GM18909 (cell line): ENCODE results near the gene CALM1.

ENCODE experiments used
- ATAC-seq: cut with Tn5 transposase; IDR thresholded peaks from one replicate; pipeline ENCODE4 v1.9.1; 2021; ENCODE audit warnings: mild to moderate bottlenecking; ENCODE audit not compliant: unreplicated experiment, poor library complexity

The CALM1 gene

DNA sequence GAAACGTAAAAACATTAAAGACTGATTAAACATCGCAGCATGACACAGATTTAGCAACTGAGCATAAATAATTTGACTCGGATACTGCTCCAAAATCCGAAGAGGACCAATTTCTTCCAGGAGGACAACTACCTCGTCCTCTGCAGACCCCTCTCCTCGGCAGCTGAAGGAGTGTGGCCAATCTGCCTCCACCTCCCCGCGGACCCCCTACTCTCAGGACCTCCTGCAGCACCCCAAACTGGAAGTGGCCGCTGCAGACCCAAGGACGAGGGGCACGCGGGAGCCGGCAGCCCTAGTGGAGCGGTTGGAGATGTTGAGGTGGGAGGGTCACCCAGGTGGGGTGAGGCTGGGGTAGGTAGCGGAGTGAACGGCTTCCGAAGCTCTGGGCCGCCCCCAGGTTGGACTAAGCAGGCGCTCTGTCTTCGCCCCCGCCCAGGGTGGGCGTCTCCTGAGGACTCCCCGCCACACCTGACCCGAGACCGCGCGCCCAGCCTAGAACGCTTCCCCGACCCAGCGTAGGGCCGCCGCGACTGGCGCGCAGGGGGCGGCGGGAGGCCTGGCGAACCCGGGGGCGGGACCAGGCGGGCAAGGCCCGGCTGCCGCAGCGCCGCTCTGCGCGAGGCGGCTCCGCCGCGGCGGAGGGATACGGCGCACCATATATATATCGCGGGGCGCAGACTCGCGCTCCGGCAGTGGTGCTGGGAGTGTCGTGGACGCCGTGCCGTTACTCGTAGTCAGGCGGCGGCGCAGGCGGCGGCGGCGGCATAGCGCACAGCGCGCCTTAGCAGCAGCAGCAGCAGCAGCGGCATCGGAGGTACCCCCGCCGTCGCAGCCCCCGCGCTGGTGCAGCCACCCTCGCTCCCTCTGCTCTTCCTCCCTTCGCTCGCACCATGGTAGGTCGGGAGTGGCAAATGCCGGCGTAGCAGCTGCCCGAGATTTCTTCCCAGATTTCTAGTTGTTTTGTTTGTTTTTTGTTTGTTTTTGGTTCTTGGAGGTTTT, at the start of gene CALM1:
Gene CALM1 (plus strand): TSS at position 689 of the 999 bp plus-strand sequence. CDS start 202 bp downstream, at position 891.
- peak; percentile 66 for ATAC-seq

DNA sequence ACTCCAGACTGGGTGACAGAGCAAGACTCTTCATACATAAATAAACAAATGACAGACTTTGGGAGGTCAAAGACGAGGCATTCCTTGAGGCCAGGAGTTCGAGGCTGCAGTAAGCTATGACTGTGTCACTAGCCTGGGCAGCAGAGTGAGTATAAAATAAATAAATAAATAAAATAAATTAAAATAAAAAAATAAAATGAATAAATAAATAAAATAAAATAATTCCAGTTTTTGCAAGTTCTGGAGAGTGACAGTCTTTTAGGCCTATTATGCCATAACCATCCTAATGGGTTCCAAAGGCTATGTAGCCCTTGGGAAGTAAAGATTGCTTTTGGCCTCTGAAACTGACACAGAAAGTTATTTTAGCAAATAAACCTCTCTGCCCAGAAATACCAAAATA, 48.6 kb upstream of the CALM1 start:
- no peak for ATAC-seq

DNA sequence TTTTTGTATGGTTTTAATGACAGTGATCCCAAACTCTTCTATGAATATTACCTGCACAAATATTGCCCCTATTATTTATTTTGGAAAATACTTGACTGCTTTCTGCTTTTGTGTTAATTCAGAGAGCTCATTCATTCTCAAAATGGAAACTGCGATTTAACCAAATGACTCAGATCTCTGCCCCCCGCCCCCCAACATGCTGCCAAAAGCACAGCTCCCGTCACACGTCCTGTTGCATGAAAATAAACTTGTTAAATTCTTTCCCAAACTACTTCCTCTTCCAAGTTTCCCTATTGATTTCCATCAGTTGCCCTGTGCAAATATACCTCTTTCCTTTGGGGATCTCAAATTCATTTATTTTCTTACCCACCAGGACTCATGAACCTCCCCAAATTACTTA, 47.1 kb upstream of the CALM1 start:
- no peak for ATAC-seq

DNA sequence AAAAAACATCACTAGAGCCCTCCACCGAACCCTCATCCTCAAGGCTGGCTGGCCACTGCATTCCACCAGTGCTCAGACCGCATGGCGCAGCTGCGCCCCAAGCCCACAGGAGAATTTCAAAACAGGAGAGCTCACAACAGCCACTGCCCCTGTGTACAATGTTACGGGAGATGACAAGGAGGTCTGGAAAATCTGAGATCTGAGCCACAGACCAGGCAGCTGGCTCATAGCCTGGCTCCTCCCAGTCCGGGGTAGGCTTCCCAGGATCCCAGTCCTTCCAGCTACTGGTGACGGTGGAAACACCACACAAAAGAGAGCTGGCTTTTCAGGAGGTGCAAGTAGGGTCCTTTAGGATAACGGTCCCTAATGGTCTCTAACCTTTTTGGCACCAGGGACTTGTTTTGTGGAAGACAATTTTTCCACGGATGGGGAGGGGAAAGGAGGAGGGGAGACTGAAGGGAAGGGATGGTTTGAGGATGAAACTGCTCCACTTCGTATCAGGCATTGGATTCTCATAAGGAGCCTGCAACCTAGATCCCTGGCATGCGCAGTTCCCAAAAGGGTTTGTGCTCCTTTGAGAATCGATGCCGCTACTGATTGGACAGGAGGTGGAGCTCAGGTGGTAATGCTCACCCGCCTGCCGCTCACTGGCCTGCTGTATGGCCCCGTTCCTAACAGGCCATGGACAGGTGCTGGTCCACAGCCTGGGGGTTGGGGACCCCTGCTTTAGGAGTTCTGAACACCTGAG, 42.1 kb upstream of the CALM1 start:
- no peak for ATAC-seq

DNA sequence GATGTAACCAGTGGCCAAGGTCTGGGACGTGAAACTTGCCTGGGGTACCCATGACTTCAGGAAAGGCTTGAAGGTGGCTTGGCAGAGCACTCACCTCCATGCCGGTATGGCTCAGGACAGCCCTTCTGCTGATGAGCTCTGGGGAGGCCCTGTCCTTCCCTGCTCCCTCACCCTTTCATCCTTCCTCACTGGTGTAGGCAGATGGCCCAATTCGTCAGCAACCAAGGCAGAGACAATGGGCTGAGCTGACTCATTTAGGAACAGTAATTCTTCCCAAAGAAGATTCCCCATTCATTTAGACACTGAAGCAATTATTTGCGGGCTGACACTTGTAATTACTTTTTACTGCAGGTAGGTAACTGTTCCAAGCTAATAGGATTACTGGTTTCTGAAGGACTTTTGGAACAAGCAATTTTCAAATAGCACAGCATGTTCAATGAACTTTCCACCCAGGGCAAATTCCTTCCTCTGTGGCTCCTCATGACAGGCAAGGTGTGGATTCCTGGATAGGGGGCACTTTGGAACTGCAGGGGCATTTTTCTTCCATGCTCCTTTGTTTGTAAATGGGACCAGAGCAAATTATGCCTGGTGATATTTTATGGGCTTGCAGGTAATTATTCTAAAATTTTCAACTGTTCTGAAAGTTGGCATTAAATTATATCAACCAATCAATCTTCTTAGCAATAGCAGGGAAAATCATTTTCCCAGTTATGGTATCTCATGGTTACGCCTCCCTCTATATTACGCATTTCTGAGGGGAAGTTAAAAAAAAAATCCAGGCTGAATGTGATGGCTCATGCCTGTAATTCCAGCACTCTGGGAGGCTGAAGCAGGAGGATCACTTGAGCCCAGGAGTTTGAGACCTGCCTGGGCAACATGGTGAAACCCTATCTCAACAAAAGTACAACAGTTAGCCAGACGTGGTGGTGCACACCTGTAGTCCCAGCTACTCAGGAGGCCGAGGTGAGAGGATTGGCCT, 41.0 kb upstream of the CALM1 start:
- ATAC-seq, result no peak

DNA sequence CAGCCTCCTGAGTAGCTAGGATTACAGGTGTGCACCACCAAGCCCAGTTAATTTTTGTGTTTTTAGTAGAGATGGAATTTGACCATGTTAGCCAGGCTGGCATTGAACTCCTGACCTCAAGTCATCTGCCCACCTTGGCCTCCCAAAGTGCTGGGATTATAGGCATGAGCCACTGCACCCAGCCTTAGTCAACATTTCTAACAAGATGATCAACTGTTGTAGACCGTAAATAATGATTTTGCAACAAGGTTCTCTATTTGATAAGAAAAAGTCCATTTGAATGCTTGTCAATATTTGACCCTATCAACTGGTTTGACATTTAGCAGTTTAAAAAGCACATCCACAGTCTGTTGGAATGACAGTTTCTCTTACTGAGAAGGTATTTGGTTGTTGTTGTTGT, 39.9 kb upstream of the CALM1 start:
- no peak for ATAC-seq

DNA sequence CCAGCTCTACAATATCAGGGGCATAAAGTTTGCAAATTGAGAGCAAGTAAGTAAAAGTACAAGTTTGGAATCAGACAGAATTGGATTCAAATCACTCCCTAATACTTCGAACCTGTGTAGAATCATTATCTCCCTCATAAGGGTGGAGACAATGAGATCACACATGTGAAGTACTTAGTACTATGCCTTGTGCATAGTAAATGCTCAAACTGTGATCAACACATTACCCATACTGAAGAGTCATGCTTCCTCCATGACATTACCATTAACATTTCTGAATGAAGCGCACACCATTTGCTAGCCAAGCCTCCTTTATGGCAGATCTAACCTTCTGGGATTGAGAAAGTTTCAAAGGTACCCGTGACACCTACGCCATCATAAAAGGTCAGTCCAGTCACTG, 38.5 kb upstream of the CALM1 start:
- ATAC-seq, result no peak

DNA sequence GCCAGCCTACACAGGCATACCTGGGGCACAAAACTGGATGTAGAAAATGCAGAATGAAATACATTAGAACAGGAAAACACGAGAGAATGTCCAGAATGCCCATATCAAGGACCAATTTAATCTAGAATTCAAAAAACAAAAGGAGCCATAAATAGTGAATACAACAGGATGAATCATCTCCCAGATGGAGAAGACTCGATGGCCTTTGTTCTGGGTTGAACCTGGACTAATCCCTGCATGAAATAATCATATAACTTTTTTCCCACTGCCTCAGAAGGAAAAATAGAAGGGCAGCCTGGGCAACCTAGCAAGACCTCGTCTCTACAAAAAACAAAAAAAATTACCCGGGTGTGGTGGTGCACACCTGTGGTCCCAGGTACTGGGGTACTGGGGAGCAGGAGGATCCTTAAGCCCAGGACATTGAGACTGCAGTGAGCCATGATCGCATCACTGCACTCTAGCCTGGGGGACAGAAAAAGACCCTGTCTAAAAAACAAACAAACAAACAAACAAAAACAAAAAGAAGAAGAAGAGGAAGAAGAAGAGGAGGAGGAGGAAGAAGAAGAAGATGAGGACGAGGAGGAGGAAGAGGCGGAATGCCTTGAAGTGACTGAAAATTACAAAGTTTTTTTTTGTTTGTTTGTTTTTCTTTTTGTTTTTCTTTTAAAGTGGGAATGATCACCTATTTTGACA, 34.8 kb upstream of the CALM1 start:
- no peak for ATAC-seq

DNA sequence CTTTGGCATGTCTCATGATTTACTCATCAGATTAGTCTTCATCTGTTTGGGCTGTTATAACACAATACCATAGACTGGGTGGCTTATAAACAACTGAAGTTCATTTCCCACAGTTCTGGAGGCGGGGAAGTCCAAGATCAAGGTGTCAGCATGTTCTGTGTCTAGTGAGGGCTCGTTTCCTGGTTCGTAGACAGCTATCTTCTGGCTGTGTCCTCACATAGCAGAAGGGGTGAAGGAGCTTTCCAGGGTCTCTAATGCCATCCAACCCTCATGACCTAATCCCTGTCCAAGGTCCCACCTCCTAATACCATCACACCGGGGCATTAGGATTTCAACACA, 34.3 kb upstream of the CALM1 start:
- no peak for ATAC-seq

DNA sequence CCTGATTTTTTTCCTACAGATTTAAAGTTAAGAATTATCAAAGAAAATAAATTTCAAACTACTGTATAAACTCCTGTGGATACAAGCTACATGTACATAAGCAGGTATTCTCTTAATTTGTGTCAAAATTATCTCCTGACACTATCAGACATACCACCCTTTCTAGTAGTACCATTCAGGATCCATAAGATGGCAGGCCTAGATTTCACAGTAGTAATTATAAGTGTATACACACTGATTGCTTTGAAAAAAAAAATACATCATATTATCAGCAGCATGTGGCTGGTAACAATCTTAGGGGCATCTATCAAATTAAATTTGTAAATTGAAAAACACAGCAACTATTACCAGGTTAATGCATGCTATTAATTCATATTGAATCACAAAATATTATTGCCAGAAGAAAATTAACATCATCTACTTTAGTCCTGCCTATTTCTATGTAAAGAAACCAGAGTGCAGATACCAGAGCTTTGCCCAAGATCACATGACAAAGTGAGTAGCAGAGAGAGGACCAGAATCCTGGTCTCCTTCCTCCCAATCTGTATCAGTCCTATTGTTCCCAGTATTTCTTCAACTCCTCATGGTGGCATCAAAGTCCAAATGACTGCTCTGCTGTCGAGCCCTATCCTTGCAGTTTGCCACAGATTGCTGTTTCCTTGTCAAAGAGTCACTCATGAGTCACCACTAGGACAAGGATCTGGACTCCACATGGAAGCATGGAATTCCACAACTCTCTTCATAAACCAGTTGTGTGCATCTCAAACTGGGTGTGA, 27.7 kb upstream of the CALM1 start:
- ATAC-seq, result no peak

DNA sequence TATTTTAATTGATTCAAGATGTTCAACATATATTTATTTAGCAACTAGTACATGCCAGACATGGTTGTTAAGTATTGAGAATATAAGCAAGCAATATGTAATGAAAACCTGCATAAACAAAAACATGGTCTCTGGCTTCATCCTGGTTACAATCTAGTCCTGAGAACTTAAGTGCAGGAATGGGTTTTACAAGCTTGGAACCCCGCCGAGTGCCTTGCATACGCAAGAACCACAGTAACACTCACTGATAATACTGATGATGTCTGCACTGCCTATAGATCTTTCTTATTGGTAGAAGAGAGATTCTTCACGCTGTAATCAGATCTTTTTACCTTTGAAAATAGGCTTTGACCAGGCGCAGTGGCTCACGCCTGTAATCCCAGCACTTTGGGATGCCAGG, 22.9 kb upstream of the CALM1 start:
- ATAC-seq, result no peak

DNA sequence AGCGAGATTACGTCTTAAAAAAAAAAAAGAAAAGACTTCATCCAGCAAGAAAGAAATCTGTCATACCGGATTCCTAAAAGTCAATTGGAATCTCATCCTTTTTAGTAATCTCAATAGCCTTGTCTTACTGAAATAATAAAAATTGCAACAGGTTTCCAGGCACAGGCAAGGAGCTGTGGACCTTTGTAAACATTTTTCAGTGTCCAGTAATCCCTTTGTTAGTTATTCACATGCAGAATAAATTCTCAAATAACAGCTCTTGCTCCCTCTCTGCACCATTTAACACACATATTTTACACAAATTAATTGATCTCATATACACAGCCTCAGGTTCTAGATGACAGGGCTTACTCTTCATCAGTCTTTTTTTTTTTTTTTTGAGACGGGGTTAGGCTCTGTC, 22.0 kb upstream of the CALM1 start:
- ATAC-seq, result no peak

DNA sequence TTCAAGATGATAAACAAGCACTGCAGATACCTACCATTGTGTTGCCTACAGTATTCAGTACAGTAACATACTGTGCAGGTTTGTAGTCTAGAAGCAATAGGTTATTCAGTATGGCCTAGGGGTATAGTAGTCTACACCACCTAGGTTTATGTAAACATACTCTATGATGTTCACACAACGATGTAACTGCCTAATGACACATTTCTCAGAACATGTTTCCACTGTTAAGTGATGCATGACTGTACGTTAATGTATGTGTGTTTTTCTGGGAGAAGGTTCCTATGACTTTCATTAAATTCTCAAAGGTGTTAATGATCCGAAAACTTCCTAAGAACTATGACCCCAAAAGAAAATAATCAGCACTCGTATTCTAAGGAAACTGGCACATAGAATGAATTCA, 20.9 kb upstream of the CALM1 start:
- ATAC-seq, result no peak

DNA sequence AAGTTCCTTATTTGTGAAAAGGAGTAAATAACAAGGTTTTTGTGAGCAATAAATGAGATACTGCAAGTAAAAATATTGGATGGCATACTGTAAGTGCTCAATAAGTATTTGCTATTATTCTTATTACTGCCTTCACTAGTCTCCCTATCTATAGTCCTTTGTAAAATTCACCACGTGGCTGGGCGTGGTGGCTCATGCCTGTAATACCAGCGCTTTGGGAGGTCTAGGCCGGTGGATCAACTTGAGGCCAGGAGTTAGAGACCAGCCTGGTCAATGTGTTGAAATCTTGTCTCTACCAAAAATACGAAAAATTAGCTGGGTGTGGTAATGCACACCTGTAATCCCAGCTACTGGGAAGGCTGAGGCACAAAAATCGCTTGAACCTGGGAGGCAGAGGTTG, 18.6 kb upstream of the CALM1 start:
- no peak for ATAC-seq

DNA sequence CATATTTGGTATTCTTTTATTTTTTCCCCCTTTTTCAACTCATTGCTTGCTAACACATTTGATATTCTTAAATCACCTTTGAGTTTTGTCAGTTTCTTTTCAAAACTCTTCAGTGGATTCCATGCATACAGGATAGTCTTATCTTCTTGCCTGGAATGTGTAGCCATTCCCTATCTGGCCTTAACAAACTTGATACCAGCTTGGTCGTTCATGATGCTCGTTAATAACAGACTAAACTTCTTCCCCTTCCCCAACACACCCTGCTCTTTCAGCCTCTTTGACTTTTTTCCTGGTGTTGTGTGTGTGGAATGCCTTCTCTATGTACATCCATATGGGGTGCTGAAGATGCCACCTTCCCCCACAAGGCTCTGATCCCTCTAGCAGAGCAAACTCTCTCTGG, 17.7 kb upstream of the CALM1 start:
- ATAC-seq, result no peak

DNA sequence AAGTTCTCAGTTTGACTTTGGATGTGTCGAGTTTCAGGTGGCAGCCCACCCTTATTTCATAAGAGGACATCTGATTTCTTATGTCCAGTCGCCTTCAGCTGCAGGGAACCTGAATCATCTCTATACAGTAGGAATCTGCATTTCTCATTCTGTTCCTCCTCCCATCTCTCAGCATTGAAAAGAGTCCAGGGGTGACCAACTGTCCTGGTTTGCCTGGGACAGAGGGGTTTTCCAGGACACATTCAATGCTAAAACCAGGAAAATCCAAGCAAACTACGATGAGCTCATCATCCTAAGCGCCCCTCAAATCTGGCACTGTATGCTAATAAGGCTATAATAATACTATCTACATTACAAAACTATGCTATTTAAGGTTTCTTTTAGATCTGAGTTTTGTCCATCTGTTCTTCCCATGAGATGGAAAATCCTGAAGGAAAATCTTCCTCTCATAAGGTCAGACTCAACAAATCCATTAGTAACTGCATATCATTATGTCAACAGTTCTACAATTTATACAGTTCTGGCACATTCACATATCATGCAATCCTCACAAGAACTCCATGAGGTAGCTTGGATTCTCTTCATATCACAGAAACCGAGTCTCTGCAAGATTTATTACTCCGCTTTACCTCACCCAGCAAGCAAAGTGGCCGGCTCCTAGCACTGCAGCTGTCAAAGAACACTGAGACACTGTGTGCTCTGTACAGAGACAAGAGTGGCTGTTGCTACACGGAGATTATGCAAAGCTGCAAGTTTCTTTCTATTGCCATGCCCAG, 15.6 kb upstream of the CALM1 start:
- ATAC-seq, result no peak

DNA sequence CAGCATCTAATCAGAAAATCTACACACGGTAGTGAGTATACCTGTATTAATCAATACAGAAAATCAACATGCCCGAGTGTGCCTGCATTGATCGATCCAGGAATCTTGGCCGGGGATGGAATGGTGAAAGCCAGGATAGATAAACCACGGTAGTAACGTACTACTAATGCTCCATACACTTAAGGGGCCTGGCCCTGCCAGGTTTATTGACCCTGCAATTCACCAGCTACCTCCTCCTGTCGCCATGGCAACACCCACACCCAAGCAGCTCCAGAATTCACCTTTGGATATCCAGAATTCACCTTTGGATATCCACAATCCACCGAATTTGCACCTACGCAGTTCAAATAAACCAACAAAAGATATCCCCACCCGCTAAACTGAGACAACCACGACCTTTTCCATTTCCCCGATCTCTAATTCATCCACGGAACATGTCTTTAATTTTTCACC, 14.8 kb upstream of the CALM1 start:
- ATAC-seq, result no peak

DNA sequence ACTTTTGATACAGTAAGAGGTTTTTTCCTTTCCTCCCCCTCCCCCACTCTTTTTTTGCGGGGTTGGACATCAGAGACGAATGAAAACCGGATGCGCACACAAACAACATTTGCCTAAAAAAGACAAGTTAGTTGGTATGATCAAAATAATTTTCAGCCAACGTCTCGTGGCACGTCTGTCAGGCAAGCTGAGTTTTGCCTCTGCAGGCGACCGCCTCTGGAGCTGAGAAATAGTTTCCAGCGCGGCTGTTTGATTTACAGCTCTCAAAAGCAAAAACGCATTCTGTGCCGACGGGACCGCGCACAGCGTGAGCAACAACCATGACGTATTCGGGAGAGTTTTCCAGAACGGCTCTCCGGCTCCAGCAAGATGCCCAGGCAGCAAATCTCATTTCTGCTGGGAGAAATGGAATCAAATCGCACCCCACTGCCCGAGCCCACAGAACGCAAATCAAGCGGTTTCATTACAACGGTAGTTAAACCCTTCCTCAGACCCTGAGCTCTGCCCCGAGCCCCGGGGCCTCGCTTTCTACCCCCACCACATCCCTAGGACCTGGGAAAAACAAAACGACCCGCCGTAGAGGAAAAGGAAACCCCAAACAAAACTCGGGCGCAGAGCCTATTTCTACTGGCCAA, 14.2 kb upstream of the CALM1 start:
- peak; percentile 0 for ATAC-seq
